ENCODE results near the gene MYO1D. TPM values are rescaled to one million over a fixed set of nuclear protein-coding genes. Genes with fewer than 3 reads are reported as not detected.
A peak's percentile ranks its signal among the peaks of the same experiment; 100 is the strongest.

MYO1D gene
- total RNA-seq, 1 donor from 2014 or later: 18.0 TPM

DNA sequence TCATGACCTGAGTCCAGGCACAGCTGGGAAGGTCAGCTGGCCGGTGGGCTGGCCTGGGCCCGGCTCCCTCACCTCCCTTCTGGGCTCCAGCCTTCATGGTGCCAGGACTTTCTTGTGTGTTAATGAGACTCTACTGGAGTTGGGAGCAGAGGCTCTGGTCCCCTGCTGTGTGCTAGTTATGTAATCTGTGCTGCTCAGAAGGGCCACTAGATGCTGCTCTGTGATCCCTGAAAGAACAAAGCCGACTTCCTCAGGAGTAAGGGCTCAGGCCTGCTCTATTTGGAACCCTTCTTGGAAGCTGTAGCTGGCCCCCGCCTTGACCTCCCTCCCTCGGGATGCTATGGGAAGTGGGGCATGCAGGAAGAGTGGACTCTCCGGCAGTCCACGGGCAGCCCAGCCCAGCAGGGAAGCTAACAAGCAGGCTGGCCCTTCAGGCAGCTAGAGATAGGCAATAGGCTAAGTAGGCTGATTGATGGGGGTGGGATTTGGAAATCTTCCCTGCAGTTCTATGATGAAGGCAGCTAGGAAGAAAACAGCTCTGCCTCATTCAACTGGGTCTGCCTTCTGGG is 393.4 kb downstream of the MYO1D start:
- Histone ChIP-seq H3K27ac (ENCODE audit: low read depth, low read length) (no peak overlapping the region), H3K4me2 (ENCODE audit: low read length) (no peak overlapping the region), H3K9ac (ENCODE audit: low read length) (peak overlapping the region; percentile 15), H3K27me3 (ENCODE audit: insufficient read depth, low read length) (no peaks in the 10 kb centered on the region), H3K36me3 (ENCODE audit: insufficient read depth, low read length) (peaks cover 35% of the 10 kb centered on the region), H3K79me2 (ENCODE audit: insufficient read depth, low read length) (peaks cover 5% of the 10 kb centered on the region), H3K4me1 (ENCODE audit: insufficient read depth, low read length) (peaks cover 24% of the 10 kb centered on the region), H3K9me3 (ENCODE audit: insufficient read depth, low read depth, low read length) (no peaks in the 10 kb centered on the region), H3K4me3 (ENCODE audit: insufficient read depth, low read depth, low read length) (no peak overlapping the region), H4K20me1 (ENCODE audit: insufficient read depth, low read length) (peaks cover 55% of the 10 kb centered on the region), H2AFZ (ENCODE audit: low read depth, low read length) (no peak overlapping the region)
- H3K4me3 Mint-ChIP-seq (ENCODE audit: unreplicated experiment): no peak overlapping the region
- H3K36me3 Mint-ChIP-seq (ENCODE audit: low read depth, unreplicated experiment): peaks cover 15% of the 10 kb centered on the region
- peak; percentile 32 for FAIRE-seq
- no peaks in the 10 kb centered on the region for H3K9me3 Mint-ChIP-seq (ENCODE audit: unreplicated experiment)
- TF ChIP-seq CTCF (IDR thresholded peaks at IDR 0.05; ENCODE audit: insufficient read depth, low read depth, low read length) (peak; percentile 45), EZH2 (IDR thresholded peaks at IDR 0.05; ENCODE audit: insufficient read depth, low read length) (no peak)
- DNase-seq (ENCODE audit: low read depth): peak; percentile 54
- H3K4me1 Mint-ChIP-seq (ENCODE audit: low read depth, unreplicated experiment): peaks cover 12% of the 10 kb centered on the region
- no peak overlapping the region for H3K27ac Mint-ChIP-seq (ENCODE audit: unreplicated experiment)
- H3K27me3 Mint-ChIP-seq (ENCODE audit: low read depth, unreplicated experiment): no peaks in the 10 kb centered on the region

DNA sequence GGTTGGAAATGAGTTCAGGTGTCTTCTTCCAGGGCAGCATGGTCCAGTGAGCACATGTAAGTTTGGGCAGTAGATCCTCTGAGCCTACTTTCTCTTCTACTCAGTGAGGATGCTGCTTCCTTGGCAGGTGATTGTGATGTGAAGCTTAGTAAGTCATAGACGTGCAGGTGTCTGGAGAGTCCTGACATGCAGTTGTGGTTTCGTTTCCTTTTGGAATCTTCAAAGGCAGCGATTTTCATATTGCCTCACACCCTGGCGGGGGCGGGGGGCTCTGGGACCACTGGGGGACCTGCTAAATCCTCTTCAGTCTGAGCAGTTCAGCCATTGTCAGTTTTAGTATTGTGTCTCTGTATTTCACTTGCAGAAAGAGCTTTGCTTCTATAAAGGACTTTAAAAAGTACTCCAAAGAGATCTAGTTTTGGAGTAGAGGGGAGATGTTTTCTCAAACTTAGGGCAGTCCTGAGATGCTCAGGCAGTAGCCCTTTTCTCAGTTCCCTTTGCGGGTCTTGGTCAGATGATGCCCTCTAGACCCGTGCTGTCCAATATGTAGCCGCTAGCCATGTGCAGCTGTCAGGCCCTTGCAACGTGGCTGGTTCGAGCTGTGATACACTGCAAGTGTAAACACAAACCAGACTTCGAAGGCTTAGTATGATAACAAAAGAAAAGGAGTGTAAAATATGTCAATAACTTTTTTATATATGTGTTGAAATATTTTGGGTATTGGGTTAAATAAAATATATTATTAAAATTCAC is 394.2 kb downstream of the MYO1D start:
- peaks cover 8% of the 10 kb centered on the region for H3K4me1 Mint-ChIP-seq (ENCODE audit: low read depth, unreplicated experiment)
- FAIRE-seq (no peak), DNase-seq (ENCODE audit: low read depth) (no peak)
- H2AFZ ChIP-seq (ENCODE audit: low read depth, low read length): no peak overlapping the region
- H4K20me1 ChIP-seq (ENCODE audit: insufficient read depth, low read length): peaks cover 54% of the 10 kb centered on the region
- H3K27me3 ChIP-seq (ENCODE audit: insufficient read depth, low read length): no peaks in the 10 kb centered on the region
- no peak overlapping the region for H3K27ac ChIP-seq (ENCODE audit: low read depth, low read length)
- H3K27ac Mint-ChIP-seq (ENCODE audit: unreplicated experiment): no peak overlapping the region
- no peak overlapping the region for H3K4me3 Mint-ChIP-seq (ENCODE audit: unreplicated experiment)
- H3K9ac ChIP-seq (ENCODE audit: low read length): no peak overlapping the region
- H3K27me3 Mint-ChIP-seq (ENCODE audit: low read depth, unreplicated experiment): no peaks in the 10 kb centered on the region
- no peaks in the 10 kb centered on the region for H3K79me2 ChIP-seq (ENCODE audit: insufficient read depth, low read length)
- peaks cover 43% of the 10 kb centered on the region for H3K36me3 ChIP-seq (ENCODE audit: insufficient read depth, low read length)
- peaks cover 18% of the 10 kb centered on the region for H3K4me1 ChIP-seq (ENCODE audit: insufficient read depth, low read length)
- H3K36me3 Mint-ChIP-seq (ENCODE audit: low read depth, unreplicated experiment): peaks cover 17% of the 10 kb centered on the region
- no peak overlapping the region for H3K4me2 ChIP-seq (ENCODE audit: low read length)
- H3K9me3 Mint-ChIP-seq (ENCODE audit: unreplicated experiment): no peaks in the 10 kb centered on the region
- H3K4me3 ChIP-seq (ENCODE audit: insufficient read depth, low read depth, low read length): no peak overlapping the region
- TF ChIP-seq EZH2 (IDR thresholded peaks at IDR 0.05; ENCODE audit: insufficient read depth, low read length) (no peak), CTCF (IDR thresholded peaks at IDR 0.05; ENCODE audit: insufficient read depth, low read depth, low read length) (no peak)
- no peaks in the 10 kb centered on the region for H3K9me3 ChIP-seq (ENCODE audit: insufficient read depth, low read depth, low read length)

- no peak overlapping the region for H3K27ac ChIP-seq (ENCODE audit: low read depth, low read length)
- H3K36me3 ChIP-seq (ENCODE audit: insufficient read depth, low read length): peaks cover 57% of the 10 kb centered on the region
- H3K4me1 ChIP-seq (ENCODE audit: insufficient read depth, low read length): peaks cover 14% of the 10 kb centered on the region
- TF ChIP-seq CTCF (IDR thresholded peaks at IDR 0.05; ENCODE audit: insufficient read depth, low read depth, low read length): no peak
- no peak for TF ChIP-seq EZH2 (IDR thresholded peaks at IDR 0.05; ENCODE audit: insufficient read depth, low read length)
- H3K9me3 Mint-ChIP-seq (ENCODE audit: unreplicated experiment): no peaks in the 10 kb centered on the region
- no peaks in the 10 kb centered on the region for H3K9me3 ChIP-seq (ENCODE audit: insufficient read depth, low read depth, low read length)
- DNase-seq (ENCODE audit: low read depth): no peak
- peaks cover 6% of the 10 kb centered on the region for H3K4me1 Mint-ChIP-seq (ENCODE audit: low read depth, unreplicated experiment)
- H3K4me3 Mint-ChIP-seq (ENCODE audit: unreplicated experiment): no peak overlapping the region
- no peak overlapping the region for H3K4me3 ChIP-seq (ENCODE audit: insufficient read depth, low read depth, low read length)
- no peaks in the 10 kb centered on the region for H3K27me3 ChIP-seq (ENCODE audit: insufficient read depth, low read length)
- peaks cover 15% of the 10 kb centered on the region for H3K36me3 Mint-ChIP-seq (ENCODE audit: low read depth, unreplicated experiment)
- no peaks in the 10 kb centered on the region for H3K27me3 Mint-ChIP-seq (ENCODE audit: low read depth, unreplicated experiment)
- H3K79me2 ChIP-seq (ENCODE audit: insufficient read depth, low read length): no peaks in the 10 kb centered on the region
- H3K9ac ChIP-seq (ENCODE audit: low read length): no peak overlapping the region
- H3K27ac Mint-ChIP-seq (ENCODE audit: unreplicated experiment): no peak overlapping the region
- no peak for FAIRE-seq
- no peak overlapping the region for H2AFZ ChIP-seq (ENCODE audit: low read depth, low read length)
- H4K20me1 ChIP-seq (ENCODE audit: insufficient read depth, low read length): peaks cover 61% of the 10 kb centered on the region
- H3K4me2 ChIP-seq (ENCODE audit: low read length): no peak overlapping the region
Observed at GRCh38 chr17:32481193-32481592, 395.7 kb downstream of the MYO1D start.
